ENCODE results near the gene EXOSC5.
"Not testable (repeated sequence)": the region's sequence is repeated elsewhere in the genome, so short reads cannot be mapped to it uniquely, and the experiment has no call there.

Gene EXOSC5

GRCh38 chr19:41376241-41376997 is 20.7 kb downstream of the EXOSC5 start, which contains the start of gene TMEM91:
TSS of gene TMEM91 (plus strand) at chr19:41376533. CDS start at chr19:41378310, 1,777 bp downstream.
- Mint-ChIP-seq H3K27me3 (no peaks in the 10 kb centered on the region), H3K27ac (peak within 1 kb of the TSS; percentile 7), H3K4me1 (peaks cover 16% of the 10 kb centered on the region), H3K36me3 (ENCODE audit: low read depth) (no peaks in the 10 kb centered on the region), H3K4me3 (peak within 1 kb of the TSS; percentile 60), H3K9me3 (no peaks in the 10 kb centered on the region)
- ATAC-seq: peak; percentile 37
- DNase-seq: peak; percentile 18

DNA sequence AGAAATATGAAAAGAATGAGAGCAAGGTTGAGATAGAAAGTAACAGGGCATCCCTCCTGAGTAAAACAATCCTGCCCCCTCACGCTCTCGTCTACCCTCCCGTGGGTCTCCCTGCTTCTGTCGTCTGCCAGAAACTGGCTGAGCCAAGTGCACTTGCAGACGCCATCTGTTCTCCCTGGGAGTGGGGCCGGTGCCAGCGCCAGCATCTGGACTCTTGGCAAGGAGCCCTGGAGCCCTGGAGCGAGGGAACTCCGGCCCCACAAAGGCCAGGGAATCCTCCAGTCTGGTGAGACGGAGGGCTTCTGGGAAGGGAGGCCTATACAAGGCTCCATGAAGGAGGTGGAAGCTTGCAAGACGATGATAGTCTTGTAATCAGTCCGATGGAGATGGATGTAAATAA is 23.2 kb downstream of the EXOSC5 start:
- no peak for DNase-seq
- H3K27ac Mint-ChIP-seq: no peak overlapping the region

GRCh38 chr19:41372501-41372900 is 24.7 kb downstream of the EXOSC5 start:
- H3K4me1 Mint-ChIP-seq: peaks cover 16% of the 10 kb centered on the region
- H3K9me3 Mint-ChIP-seq: no peaks in the 10 kb centered on the region
- no peaks in the 10 kb centered on the region for H3K27me3 Mint-ChIP-seq
- ATAC-seq (no peak), DNase-seq (no peak)
- H3K27ac Mint-ChIP-seq: no peak overlapping the region
- H3K36me3 Mint-ChIP-seq (ENCODE audit: low read depth): no peaks in the 10 kb centered on the region
- no peak overlapping the region for H3K4me3 Mint-ChIP-seq

More for the DNA sequence above, 23.2 kb downstream of the EXOSC5 start:
- H3K4me3 Mint-ChIP-seq: no peak overlapping the region
- peaks cover 16% of the 10 kb centered on the region for H3K4me1 Mint-ChIP-seq
- H3K27me3 Mint-ChIP-seq: no peaks in the 10 kb centered on the region
- H3K9me3 Mint-ChIP-seq: no peaks in the 10 kb centered on the region
- no peaks in the 10 kb centered on the region for H3K36me3 Mint-ChIP-seq (ENCODE audit: low read depth)
- ATAC-seq: no peak

- DNase-seq (no peak), ATAC-seq (no peak)
- no peak overlapping the region for H3K4me3 Mint-ChIP-seq
- no peaks in the 10 kb centered on the region for H3K9me3 Mint-ChIP-seq
- H3K27me3 Mint-ChIP-seq: no peaks in the 10 kb centered on the region
- no peaks in the 10 kb centered on the region for H3K36me3 Mint-ChIP-seq (ENCODE audit: low read depth)
- H3K27ac Mint-ChIP-seq: peak overlapping the region; percentile 22
- peaks cover 9% of the 10 kb centered on the region for H3K4me1 Mint-ChIP-seq
Observed at GRCh38 chr19:41371541-41371940, 25.6 kb downstream of the EXOSC5 start.

DNA sequence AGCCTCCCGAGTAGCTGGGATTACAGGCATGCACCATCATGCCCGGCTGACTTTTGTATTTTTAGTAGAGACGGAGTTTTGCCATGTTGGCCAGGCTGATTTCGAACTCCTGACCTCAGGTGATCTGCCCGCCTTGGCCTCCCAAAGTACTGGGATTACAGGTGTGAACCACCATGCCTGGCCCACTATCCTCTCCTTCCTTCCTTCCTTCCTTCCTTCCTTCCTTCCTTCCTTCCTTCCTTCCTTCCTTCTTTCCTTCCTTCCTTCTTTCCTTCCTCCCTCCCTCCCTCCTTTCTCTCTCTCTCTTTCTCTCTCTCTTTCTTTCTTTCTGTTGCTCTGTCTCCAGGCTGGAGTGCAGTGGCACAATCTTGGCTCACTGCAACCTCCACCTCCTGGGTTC is 26.0 kb downstream of the EXOSC5 start:
- not testable (repeated sequence) for H3K4me3 Mint-ChIP-seq; H3K9me3 Mint-ChIP-seq; H3K27me3 Mint-ChIP-seq; ATAC-seq; H3K36me3 Mint-ChIP-seq (ENCODE audit: low read depth); DNase-seq
- Mint-ChIP-seq H3K27ac (peak overlapping the region; percentile 22), H3K4me1 (peaks cover 10% of the 10 kb centered on the region)

DNA sequence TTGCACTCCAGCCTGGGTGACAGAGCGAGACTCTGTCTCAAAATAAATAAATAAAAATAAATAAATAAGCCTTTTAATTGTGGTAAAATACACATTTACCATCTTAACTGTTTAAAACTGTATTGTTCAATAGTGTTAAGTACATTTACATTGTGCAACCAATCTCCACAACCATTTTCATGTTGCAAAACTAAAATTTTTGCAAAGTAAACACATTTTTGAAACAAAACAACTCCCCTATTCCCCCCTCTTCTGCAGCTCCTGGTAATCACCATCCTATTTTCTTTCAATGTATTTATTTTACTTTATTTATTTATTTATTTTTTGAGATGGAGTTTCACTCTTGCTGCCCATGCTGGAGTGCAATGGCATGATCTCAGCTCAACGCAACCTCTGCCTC is 27.4 kb downstream of the EXOSC5 start:
- Mint-ChIP-seq H3K9me3 (no peaks in the 10 kb centered on the region), H3K27ac (no peak overlapping the region), H3K27me3 (no peaks in the 10 kb centered on the region), H3K4me3 (no peak overlapping the region), H3K36me3 (ENCODE audit: low read depth) (peaks cover 2% of the 10 kb centered on the region), H3K4me1 (peaks cover 9% of the 10 kb centered on the region)
- ATAC-seq: no peak
- no peak for DNase-seq

- peaks cover 23% of the 10 kb centered on the region for H3K4me1 Mint-ChIP-seq
- DNase-seq (no peak), ATAC-seq (no peak)
- H3K9me3 Mint-ChIP-seq: no peaks in the 10 kb centered on the region
- H3K36me3 Mint-ChIP-seq (ENCODE audit: low read depth): peaks cover 2% of the 10 kb centered on the region
- no peaks in the 10 kb centered on the region for H3K27me3 Mint-ChIP-seq
- no peak overlapping the region for H3K4me3 Mint-ChIP-seq
- H3K27ac Mint-ChIP-seq: no peak overlapping the region
Observed at GRCh38 chr19:41367848-41368301, 29.3 kb downstream of the EXOSC5 start.

GRCh38 chr19:41366089-41366488 is 31.1 kb downstream of the EXOSC5 start:
- Mint-ChIP-seq H3K27ac (peak overlapping the region; percentile 35), H3K4me3 (no peak overlapping the region), H3K36me3 (ENCODE audit: low read depth) (peaks cover 2% of the 10 kb centered on the region), H3K27me3 (no peaks in the 10 kb centered on the region), H3K9me3 (no peaks in the 10 kb centered on the region), H3K4me1 (peaks cover 27% of the 10 kb centered on the region)
- ATAC-seq (no peak), DNase-seq (no peak)

- no peak for ATAC-seq
- Mint-ChIP-seq H3K36me3 (ENCODE audit: low read depth) (peaks cover 2% of the 10 kb centered on the region), H3K27me3 (no peaks in the 10 kb centered on the region), H3K27ac (peak overlapping the region; percentile 99), H3K4me1 (peaks cover 31% of the 10 kb centered on the region), H3K9me3 (no peaks in the 10 kb centered on the region), H3K4me3 (peak overlapping the region; percentile 97)
- DNase-seq: no peak
Observed at GRCh38 chr19:41364524-41365391, 32.4 kb downstream of the EXOSC5 start.

- peaks cover 32% of the 10 kb centered on the region for H3K4me1 Mint-ChIP-seq
- ATAC-seq: peak; percentile 94
Observed at GRCh38 chr19:41363753-41364523, 33.2 kb downstream of the EXOSC5 start, which contains the start of gene B9D2. TSS of gene B9D2 (minus strand) at chr19:41364149. CDS start at chr19:41363519, 630 bp downstream.

DNA sequence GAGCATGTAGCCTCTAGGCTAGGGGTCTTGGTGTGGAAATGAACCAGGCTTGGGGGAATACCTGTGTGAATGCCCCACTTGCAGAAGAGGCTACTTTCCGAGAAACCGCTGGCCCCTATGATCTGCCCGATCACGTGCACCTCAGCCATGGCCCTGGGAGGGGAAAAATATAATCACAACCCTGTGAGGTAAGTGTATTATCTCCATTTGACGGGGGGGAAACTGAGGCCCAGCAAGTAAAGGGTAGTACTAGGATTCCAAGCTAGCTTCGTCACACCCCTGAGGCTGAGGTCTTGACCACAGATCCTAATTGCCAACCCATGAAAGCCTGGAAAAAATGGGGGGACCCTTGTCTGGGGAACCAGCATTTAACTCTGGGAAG is 33.8 kb downstream of the EXOSC5 start:
- Mint-ChIP-seq H3K27me3 (no peaks in the 10 kb centered on the region), H3K4me1 (peaks cover 35% of the 10 kb centered on the region), H3K27ac (peak overlapping the region; percentile 99), H3K36me3 (ENCODE audit: low read depth) (peaks cover 2% of the 10 kb centered on the region), H3K9me3 (no peaks in the 10 kb centered on the region), H3K4me3 (peak overlapping the region; percentile 97)
- no peak for DNase-seq
- no peak for ATAC-seq

More at GRCh38 chr19:41363753-41364523, 33.2 kb downstream of the EXOSC5 start, which contains the start of gene B9D2:
- H3K27ac Mint-ChIP-seq: peak within 1 kb of the TSS; percentile 99
- H3K9me3 Mint-ChIP-seq: no peaks in the 10 kb centered on the region
- DNase-seq: peak; percentile 96
- peaks cover 2% of the 10 kb centered on the region for H3K36me3 Mint-ChIP-seq (ENCODE audit: low read depth)
- peak within 1 kb of the TSS; percentile 97 for H3K4me3 Mint-ChIP-seq
- no peaks in the 10 kb centered on the region for H3K27me3 Mint-ChIP-seq

GRCh38 chr19:41362143-41362847 is 34.9 kb downstream of the EXOSC5 start:
- H3K4me1 Mint-ChIP-seq: peaks cover 46% of the 10 kb centered on the region
- peaks cover 2% of the 10 kb centered on the region for H3K36me3 Mint-ChIP-seq (ENCODE audit: low read depth)
- DNase-seq: no peak
- no peaks in the 10 kb centered on the region for H3K9me3 Mint-ChIP-seq
- H3K27me3 Mint-ChIP-seq: no peaks in the 10 kb centered on the region
- H3K27ac Mint-ChIP-seq: peak overlapping the region; percentile 60
- no peak for ATAC-seq
- H3K4me3 Mint-ChIP-seq: no peak overlapping the region

DNA sequence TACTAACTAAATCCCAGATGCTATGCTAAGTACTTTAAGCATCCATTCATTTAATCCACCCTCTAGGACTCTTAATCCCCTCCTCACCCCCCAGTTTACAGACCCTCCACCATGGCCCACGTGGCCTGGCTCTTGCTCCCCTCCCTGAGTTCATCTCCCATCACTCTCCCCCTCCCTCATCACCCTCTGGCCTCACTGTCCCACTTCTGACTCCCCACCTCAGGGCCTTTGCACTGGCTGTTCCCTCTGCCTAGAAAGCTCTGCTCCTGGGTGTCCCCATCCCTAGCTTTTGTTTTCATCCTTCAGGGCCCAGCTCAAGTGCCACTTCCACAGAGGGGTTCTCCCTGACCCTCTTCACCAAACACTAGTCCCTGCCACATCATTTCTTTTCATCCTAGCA is 37.4 kb downstream of the EXOSC5 start:
- Mint-ChIP-seq H3K4me3 (no peak overlapping the region), H3K36me3 (ENCODE audit: low read depth) (peaks cover 7% of the 10 kb centered on the region), H3K4me1 (peaks cover 63% of the 10 kb centered on the region), H3K27me3 (no peaks in the 10 kb centered on the region), H3K27ac (no peak overlapping the region), H3K9me3 (no peaks in the 10 kb centered on the region)
- DNase-seq (no peak), ATAC-seq (no peak)

Measured in activated naive CD8-positive, alpha-beta T cell treated with anti-CD3 and anti-CD28 coated beads, Interleukin-2, amount 50 U/mL, for 24 hours (primary cell).